Neural progenitor cell (in vitro differentiated cells): ENCODE results near the gene KLHL28. TPM values are rescaled to one million over a fixed set of nuclear protein-coding genes. Genes with fewer than 3 reads are reported as not detected.

Source experiments
- DNase-seq: peaks from one replicate; pipeline ENCODE4 v3.0.0-alpha.2; 2016; ENCODE audit warnings: low spot score
- H2AFZ ChIP-seq: fragments of 200-600 bp; sonication (generic); replicated peaks from 2 replicates; pipeline ENCODE4 v1.6.1; 2016; ENCODE audit warnings: antibody characterized with exemption
- H3F3A ChIP-seq: fragments of 200-600 bp; sonication (generic); 2 replicates; pipeline ENCODE4 v1.6.1; 2016; ENCODE audit warnings: antibody characterized with exemption, low read depth
- H3K27ac ChIP-seq: fragments of 200-600 bp; sonication (generic); 2 replicates; pipeline ENCODE4 v1.5.1; 2016; ENCODE audit warnings: mild to moderate bottlenecking
- H3K27me3 ChIP-seq: fragments of 200-600 bp; sonication (generic); 2 replicates; pipeline ENCODE4 v1.6.1; 2016; ENCODE audit warnings: mild to moderate bottlenecking, moderate library complexity
- H3K36me3 ChIP-seq: fragments of 200-600 bp; sonication (generic); 2 replicates; pipeline ENCODE4 v1.5.1; 2016
- H3K4me1 ChIP-seq: fragments of 200-600 bp; sonication (generic); 2 replicates; pipeline ENCODE4 v1.6.1; 2016; ENCODE audit warnings: mixed run types
- H3K4me2 ChIP-seq: fragments of 200-600 bp; sonication (generic); 2 replicates; pipeline ENCODE4 v1.6.1; 2016
- H3K4me3 ChIP-seq: fragments of 200-600 bp; sonication (generic); 2 replicates; pipeline ENCODE4 v1.5.1; 2016
- H3K79me2 ChIP-seq: fragments of 200-600 bp; sonication (generic); 2 replicates; pipeline ENCODE4 v1.6.1; 2016; ENCODE audit warnings: low read depth
- H3K9ac ChIP-seq: fragments of 200-600 bp; sonication (generic); 2 replicates; pipeline ENCODE4 v1.6.1; 2016
- H3K9me3 ChIP-seq: fragments of 200-600 bp; sonication (generic); 2 replicates; pipeline ENCODE4 v1.5.1; 2016; ENCODE audit warnings: low read depth
- H4K20me1 ChIP-seq: fragments of 200-600 bp; sonication (generic); 2 replicates; pipeline ENCODE4 v1.6.1; 2016; ENCODE audit warnings: low read depth
- H3K27ac Mint-ChIP-seq: 3 replicates; pipeline ENCODE4 v1.8.0; 2021; ENCODE audit warnings: mixed read lengths
- H3K27me3 Mint-ChIP-seq: 2 replicates; pipeline ENCODE4 v1.8.0; 2022; ENCODE audit warnings: low read depth, mild to moderate bottlenecking, inconsistent platforms, moderate library complexity, mixed read lengths; ENCODE audit not compliant: insufficient read depth
- H3K36me3 Mint-ChIP-seq: 3 replicates; pipeline ENCODE4 v1.8.0; 2021; ENCODE audit warnings: mixed read lengths
- H3K4me1 Mint-ChIP-seq: 3 replicates; pipeline ENCODE4 v1.8.0; 2021; ENCODE audit warnings: mixed read lengths
- H3K4me3 Mint-ChIP-seq: 3 replicates; pipeline ENCODE4 v1.8.0; 2021; ENCODE audit warnings: mild to moderate bottlenecking, moderate library complexity, mixed read lengths
- H3K9me3 Mint-ChIP-seq: 3 replicates; pipeline ENCODE4 v1.8.0; 2020; ENCODE audit warnings: mixed read lengths
- CTCF ChIP-seq: fragments of 200-600 bp; sonication (generic); IDR thresholded peaks from 2 replicates; pipeline ENCODE4 v1.5.1; 2017; ENCODE audit warnings: antibody characterized with exemption, mild to moderate bottlenecking
- EZH2 ChIP-seq: fragments of 200-600 bp; sonication (generic); IDR thresholded peaks from 2 replicates; pipeline ENCODE4 v1.6.1; 2017; ENCODE audit warnings: antibody characterized with exemption, mild to moderate bottlenecking, moderate library complexity
- EZH2phosphoT487 ChIP-seq: fragments of 200-600 bp; sonication (generic); IDR thresholded peaks from 2 replicates; pipeline ENCODE4 v1.6.1; 2017; ENCODE audit warnings: antibody characterized with exemption
- total RNA-seq: library from RNA; depleted of rRNA; stranded (reverse); fragments of >200 nt; gene quantifications from 2 replicates; pipeline ENCODE4 v1.2.3, GENCODE V29; 2015; ENCODE audit warnings: low replicate concordance

Gene KLHL28
- total RNA-seq, 1 donor from 2014 or later: 21.8 TPM

- Histone ChIP-seq H3K9me3 (no peaks in the 10 kb centered on the region), H2AFZ (no peak overlapping the region), H3K4me1 (no peaks in the 10 kb centered on the region), H3K27ac (no peak overlapping the region), H3K4me2 (no peak overlapping the region), H3K36me3 (peaks cover 17% of the 10 kb centered on the region), H3K79me2 (no peaks in the 10 kb centered on the region), H3K27me3 (no peaks in the 10 kb centered on the region), H4K20me1 (no peaks in the 10 kb centered on the region), H3K9ac (no peak overlapping the region), H3F3A (no peaks in the 10 kb centered on the region), H3K4me3 (no peak overlapping the region)
- Mint-ChIP-seq H3K27me3 (no peaks in the 10 kb centered on the region), H3K4me1 (no peaks in the 10 kb centered on the region), H3K27ac (no peak overlapping the region), H3K4me3 (no peak overlapping the region), H3K9me3 (peaks cover 15% of the 10 kb centered on the region), H3K36me3 (peaks cover 47% of the 10 kb centered on the region)
- TF ChIP-seq EZH2 (no peak), EZH2phosphoT487 (no peak), CTCF (no peak)
- DNase-seq: no peak
These were observed 24.2 kb downstream of the KLHL28 start for GRCh38 chr14:44937547-44937946.

GRCh38 chr14:44935155-44935554 lies 26.6 kb downstream of the KLHL28 start:
- no peaks in the 10 kb centered on the region for H3K27me3 Mint-ChIP-seq
- H4K20me1 ChIP-seq: peaks cover 4% of the 10 kb centered on the region
- H3K4me2 ChIP-seq: no peak overlapping the region
- DNase-seq: no peak
- TF ChIP-seq EZH2phosphoT487 (no peak), CTCF (no peak), EZH2 (no peak)
- no peak overlapping the region for H2AFZ ChIP-seq
- H3K9ac ChIP-seq: no peak overlapping the region
- H3K36me3 Mint-ChIP-seq: peaks cover 30% of the 10 kb centered on the region
- H3K4me1 Mint-ChIP-seq: no peaks in the 10 kb centered on the region
- H3F3A ChIP-seq: no peaks in the 10 kb centered on the region
- no peaks in the 10 kb centered on the region for H3K27me3 ChIP-seq
- no peak overlapping the region for H3K27ac ChIP-seq
- no peaks in the 10 kb centered on the region for H3K9me3 ChIP-seq
- no peak overlapping the region for H3K4me3 ChIP-seq
- H3K36me3 ChIP-seq: peaks cover 12% of the 10 kb centered on the region
- no peaks in the 10 kb centered on the region for H3K79me2 ChIP-seq
- no peaks in the 10 kb centered on the region for H3K4me1 ChIP-seq
- H3K27ac Mint-ChIP-seq: no peak overlapping the region
- no peak overlapping the region for H3K4me3 Mint-ChIP-seq
- peaks cover 8% of the 10 kb centered on the region for H3K9me3 Mint-ChIP-seq

- no peak overlapping the region for H3K4me3 Mint-ChIP-seq
- Histone ChIP-seq H2AFZ (no peak overlapping the region), H3K4me1 (no peaks in the 10 kb centered on the region), H4K20me1 (peaks cover 4% of the 10 kb centered on the region), H3K27ac (no peak overlapping the region), H3K27me3 (no peaks in the 10 kb centered on the region), H3K9me3 (no peaks in the 10 kb centered on the region), H3K4me3 (no peak overlapping the region), H3F3A (no peaks in the 10 kb centered on the region), H3K4me2 (no peak overlapping the region), H3K9ac (no peak overlapping the region), H3K79me2 (no peaks in the 10 kb centered on the region), H3K36me3 (peaks cover 4% of the 10 kb centered on the region)
- no peaks in the 10 kb centered on the region for H3K9me3 Mint-ChIP-seq
- H3K27ac Mint-ChIP-seq: no peak overlapping the region
- no peaks in the 10 kb centered on the region for H3K4me1 Mint-ChIP-seq
- DNase-seq: no peak
- no peaks in the 10 kb centered on the region for H3K27me3 Mint-ChIP-seq
- peaks cover 1% of the 10 kb centered on the region for H3K36me3 Mint-ChIP-seq
- TF ChIP-seq CTCF: no peak
- TF ChIP-seq EZH2: no peak
- TF ChIP-seq EZH2phosphoT487: no peak
These were observed 33.0 kb downstream of the KLHL28 start for GRCh38 chr14:44928793-44929192.
